ENCODE results near the gene PSEN1.

PSEN1 gene

GRCh38 chr14:73253721-73254120 lies 117.4 kb downstream of the PSEN1 start:
- DNase-seq (ENCODE audit: low read depth in 3 of 3), result no peak

DNA sequence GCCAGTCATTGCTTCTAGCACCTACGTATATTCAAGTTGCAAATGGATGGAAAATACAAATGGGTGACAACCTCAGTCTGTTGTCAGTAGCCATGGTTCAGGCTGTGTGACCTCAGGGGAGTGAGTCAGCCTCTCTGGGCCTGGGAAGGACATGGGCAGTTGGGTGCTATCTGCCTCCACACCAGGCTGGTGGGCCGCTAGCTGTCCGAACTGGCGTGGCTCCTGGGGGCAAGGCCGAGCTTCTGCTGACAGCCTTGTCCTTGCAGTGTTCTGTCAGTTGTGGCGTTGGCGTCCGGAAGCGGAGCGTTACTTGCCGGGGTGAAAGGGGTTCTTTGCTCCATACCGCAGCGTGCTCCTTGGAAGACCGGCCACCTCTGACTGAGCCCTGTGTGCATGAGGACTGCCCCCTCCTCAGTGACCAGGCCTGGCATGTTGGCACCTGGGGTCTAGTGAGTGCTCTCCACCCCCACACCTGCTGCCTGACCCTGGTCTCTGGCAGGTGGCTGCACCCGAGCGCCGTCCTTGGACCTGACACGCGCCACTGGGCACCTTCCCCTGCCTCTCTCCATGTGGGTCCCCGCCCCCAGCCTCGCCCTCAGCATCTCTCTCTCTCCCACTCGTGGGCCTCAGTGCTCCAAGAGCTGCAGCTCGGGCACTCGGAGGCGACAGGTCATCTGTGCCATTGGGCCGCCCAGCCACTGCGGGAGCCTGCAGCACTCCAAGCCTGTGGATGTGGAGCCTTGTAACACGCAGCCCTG lies 118.1 kb downstream of the PSEN1 start:
- DNase-seq (ENCODE audit: low read depth in 3 of 3), result no peak

DNA sequence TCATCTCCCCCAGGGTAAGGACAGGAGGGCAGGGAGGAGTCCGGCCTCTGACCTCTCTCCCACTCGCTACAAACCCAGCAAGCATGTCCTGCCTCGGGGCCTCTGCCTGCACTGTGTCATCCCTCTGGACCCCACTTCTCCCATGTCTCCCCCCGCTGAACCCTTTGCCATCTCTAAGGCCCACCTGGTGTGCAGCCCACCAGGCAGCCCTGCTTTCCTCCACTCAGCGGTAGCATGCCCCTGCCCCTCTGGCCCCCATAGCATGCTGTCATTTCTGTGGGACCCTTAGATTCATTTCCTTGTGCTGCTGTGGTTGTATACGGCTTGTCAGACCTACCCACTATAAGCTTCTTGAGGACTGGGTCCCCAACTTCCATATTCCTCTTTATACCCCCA lies 118.7 kb downstream of the PSEN1 start:
- no peak for DNase-seq (ENCODE audit: low read depth in 3 of 3)

DNA sequence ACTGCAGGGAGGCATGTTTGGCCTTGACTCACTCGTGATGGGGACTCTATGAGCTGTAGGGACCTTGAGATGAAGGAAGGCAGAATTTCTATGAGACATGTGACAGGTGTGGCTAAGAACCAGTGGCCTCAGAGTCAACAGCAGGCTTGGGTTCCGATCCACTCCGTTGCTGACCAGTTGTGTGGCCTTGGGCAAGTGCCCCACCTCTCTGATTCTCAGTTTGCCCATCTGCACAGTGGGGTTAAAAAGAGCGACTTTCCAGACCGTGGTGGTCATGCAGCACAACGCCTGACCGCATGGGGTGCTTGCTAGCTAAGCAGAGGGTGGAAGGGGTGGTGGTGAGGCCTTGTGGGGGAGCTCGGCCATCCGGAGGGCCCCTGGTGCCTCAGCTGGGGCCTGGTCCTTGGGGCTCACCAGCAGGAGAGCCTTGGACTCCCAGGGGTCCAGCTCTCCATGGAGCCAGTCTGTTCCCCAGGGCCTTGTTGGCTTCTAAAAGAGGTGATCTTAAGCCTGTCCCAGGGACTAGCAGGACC lies 119.5 kb downstream of the PSEN1 start:
- no peak for DNase-seq (ENCODE audit: low read depth in 3 of 3)

DNA sequence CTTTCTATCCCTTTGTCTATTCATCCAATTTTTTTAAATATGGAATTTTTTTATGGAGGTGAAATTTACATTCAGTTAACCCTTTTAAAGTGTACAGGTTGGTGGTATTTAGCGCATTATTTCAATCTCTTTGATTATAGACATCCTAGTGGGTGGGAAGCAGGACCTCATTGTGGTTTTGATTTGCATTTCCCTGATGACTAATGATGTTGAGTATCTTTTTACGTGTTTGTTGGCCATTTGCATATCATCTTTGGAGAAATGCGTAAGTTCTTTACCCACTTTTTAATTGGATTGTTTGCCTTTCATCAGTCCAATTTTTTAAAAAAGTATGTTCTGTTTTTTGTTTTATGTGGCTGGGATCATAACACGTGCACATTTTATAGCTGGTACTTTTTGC lies 121.8 kb downstream of the PSEN1 start:
- no peak for DNase-seq (ENCODE audit: low read depth in 3 of 3)

GRCh38 chr14:73258845-73259611 lies 122.7 kb downstream of the PSEN1 start:
- DNase-seq (ENCODE audit: low read depth in 3 of 3), result no peak

GRCh38 chr14:73259837-73260236 lies 123.5 kb downstream of the PSEN1 start:
- DNase-seq (ENCODE audit: low read depth in 3 of 3), result no peak

- no peak for DNase-seq (ENCODE audit: low read depth in 3 of 3)
Observed at GRCh38 chr14:73260574-73260973, 124.3 kb downstream of the PSEN1 start.

- no peak for DNase-seq (ENCODE audit: low read depth in 3 of 3)
Observed at GRCh38 chr14:73261075-73261474, 124.8 kb downstream of the PSEN1 start.

DNA sequence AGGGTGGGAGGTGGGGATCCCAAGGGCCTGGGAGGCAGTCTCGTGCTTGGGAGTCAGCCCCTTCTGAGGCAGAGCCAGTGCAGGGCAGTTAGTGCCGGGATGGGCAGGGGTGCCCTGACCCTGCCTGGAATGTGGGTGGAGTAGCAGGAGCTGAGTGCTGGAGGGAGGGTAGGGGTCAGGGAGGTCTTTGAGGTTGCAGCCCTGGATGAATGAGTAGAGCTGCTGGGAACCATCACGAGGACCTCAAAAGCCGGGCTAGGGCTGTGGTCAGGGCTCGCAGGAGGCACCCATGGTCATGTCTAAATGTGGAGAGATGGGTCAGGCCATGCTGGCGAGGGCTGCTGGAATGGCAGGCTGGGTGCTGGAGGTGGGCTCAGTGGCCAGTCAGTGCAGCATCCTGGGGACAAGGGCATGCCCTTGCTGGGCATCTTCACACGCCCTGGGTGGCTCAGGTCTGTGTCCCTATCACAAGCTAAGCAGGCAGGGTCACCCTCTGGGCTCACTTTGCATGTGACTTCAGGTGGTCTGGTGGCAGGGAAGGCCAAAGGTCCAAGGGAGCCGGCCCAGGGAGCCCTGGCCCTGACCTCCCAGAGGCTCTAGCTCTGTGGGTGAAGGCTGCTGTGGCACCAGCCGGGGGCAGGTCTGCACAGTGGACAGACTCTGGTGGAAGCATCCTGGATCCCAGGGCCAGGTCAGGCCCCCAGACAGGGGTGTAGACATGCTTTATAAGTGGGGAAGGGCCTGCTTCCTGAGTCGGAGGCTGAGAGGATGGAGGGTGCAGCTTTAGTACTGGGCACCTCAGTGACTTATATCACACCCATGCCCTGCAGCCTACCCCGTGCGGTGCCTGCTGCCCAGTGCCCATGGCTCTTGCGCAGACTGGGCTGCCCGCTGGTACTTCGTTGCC lies 125.5 kb downstream of the PSEN1 start:
- DNase-seq (ENCODE audit: low read depth in 3 of 3), result no peak

- no peak for DNase-seq (ENCODE audit: low read depth in 3 of 3)
Observed at GRCh38 chr14:73262427-73263183, 126.3 kb downstream of the PSEN1 start.

DNA sequence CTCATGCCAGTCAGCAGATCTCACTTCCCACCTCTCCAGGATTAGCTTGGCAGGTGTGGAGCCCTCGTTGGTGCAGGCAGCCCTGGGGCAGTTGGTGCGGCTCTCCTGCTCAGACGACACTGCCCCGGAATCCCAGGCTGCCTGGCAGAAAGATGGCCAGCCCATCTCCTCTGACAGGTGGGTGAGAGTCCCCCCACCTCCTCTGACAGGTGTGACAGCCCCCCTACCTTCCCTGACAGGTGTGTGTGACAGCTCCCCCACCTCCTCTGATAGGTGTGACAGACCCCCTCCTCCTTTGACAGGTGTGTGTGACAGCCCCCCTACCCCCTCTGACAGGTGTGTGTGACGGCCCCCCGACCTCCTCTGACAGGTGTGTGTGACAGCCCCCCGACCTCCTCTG lies 127.3 kb downstream of the PSEN1 start:
- DNase-seq (ENCODE audit: low read depth in 3 of 3), result no peak

GRCh38 chr14:73264080-73264884 lies 128.0 kb downstream of the PSEN1 start:
- DNase-seq (ENCODE audit: low read depth in 3 of 3), result no peak

DNA sequence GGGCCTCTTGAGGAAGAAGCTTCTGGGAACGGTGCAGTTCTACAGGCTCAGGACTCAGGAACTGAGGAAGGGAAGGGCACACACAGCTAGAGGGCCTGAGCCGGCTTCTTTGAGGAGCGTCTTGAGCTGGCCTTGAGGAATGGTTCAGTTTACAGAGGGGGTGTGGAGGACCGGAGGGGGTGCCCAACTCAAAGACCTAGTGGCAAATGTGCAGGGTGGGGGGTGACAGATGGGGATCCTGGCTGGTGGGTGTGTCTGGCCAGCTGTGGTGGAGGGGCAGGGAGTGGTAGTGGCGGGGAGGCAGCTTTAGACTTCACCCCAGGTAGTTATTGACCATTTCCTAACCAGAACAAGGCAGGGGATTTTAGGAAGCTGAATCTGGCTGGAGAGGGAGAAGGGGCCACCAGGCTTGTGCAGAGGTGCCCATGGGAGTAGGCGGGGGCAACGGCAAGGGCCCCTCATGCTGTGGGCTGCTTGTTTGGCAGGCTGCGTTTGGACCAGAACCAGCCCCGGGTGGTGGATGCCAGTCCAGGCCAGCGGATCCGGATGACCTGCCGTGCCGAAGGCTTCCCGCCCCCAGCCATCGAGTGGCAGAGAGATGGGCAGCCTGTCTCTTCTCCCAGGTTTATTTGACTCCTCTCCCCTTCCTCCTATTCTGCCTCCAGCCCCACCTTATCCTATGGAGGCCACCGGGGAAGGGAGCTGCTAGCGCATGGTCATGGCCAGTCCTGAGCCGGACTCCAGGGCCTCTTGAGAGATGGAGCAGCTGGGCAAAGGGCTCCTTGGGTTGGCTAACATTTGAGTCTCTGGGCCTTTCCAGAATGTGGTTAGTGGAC lies 128.8 kb downstream of the PSEN1 start:
- DNase-seq (ENCODE audit: low read depth in 3 of 3), result no peak

GRCh38 chr14:73265721-73266046 lies 129.4 kb downstream of the PSEN1 start:
- DNase-seq (ENCODE audit: low read depth in 3 of 3), result no peak

DNA sequence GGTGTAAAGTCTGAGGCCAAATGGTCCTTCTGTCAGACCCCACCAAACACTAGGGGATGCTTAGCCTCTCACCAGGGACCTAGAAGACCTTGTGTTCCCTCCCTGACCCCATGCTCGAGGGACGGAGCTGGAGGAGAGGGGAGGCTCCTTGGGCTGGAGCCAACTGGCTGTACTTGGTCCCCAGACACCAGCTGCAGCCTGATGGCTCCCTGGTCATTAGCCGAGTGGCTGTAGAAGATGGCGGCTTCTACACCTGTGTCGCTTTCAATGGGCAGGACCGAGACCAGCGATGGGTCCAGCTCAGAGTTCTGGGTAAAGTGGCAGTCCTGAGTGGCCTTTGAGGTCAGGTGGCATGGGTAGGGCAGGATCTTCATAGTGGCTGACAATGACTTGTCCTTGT lies 130.0 kb downstream of the PSEN1 start:
- no peak for DNase-seq (ENCODE audit: low read depth in 3 of 3)

- DNase-seq (ENCODE audit: low read depth in 3 of 3), result no peak
Observed at GRCh38 chr14:73267474-73267873, 131.2 kb downstream of the PSEN1 start.

DNA sequence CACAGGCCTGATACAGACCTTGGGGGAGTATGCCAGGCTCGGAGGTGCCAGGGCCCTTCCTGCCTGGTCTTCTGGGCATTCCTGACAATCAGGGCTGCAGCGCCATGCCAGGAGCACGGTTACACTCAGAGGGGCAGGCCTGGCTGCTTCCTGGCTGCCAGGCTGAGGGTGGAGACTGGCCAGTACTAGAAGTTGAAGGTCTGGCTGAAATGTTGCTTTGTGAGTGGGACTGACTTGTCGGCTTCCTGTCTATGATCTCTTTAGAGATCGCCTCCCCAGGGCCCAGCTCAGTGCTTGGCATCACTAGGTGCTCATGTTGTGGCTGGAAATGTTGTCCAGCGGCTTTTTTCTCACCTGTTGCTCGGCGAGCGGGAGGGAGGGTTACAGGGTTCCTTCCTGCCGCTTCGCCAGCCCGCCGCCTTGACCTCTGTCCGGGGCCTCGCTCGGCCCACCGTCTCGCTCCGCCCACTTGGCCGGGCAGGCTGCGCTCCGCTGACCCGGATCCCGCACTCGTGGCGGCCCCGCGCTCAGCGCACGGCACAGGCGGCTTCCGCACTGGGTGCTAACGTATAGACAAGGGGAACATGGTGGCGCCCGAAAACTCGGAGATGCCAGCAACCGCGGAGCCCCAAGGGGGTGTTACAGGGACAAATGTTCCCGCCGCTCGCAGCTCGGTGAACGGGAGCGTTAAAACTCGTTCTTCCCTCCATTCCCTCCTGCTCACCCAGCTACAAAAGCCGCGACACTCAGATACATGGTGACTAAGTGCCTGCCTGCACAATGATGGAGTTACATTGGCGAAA lies 133.6 kb downstream of the PSEN1 start:
- DNase-seq (ENCODE audit: low read depth in 3 of 3), result no peak

GRCh38 chr14:73272393-73272792 lies 136.1 kb downstream of the PSEN1 start:
- DNase-seq (ENCODE audit: low read depth in 3 of 3), result no peak

Measured in stimulated activated CD4-positive, alpha-beta T cell treated with anti-CD3 and anti-CD28 coated beads, TNF-alpha, amount 100 ng/mL, for 4 hours (primary cell).